ENCODE results near the gene GPC6. TPM values are rescaled to one million over a fixed set of nuclear protein-coding genes. Genes with fewer than 3 reads are reported as not detected.

The GPC6 gene
- total RNA-seq, 1 experiment from 2014 or later = not detected

DNA sequence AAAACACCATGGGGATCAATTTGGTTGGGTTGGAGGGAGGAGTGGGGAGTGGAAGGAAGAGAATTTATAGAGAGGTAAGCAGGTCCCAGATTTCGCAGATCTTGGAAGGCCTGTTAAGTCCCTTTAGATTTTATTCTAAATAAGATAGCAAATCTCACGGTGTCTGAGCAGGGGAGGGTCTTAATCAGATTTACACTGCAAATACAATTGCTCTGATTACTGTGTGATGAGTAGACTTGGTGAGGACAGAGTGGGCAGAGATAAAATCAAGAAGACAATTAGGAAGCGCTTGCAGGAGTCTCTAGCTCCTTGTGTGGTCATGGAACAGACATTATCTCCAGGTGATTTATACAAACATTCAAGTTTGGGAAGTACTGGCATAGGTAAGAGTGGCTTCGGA lies 126.0 kb downstream of the GPC6 start:
- TF ChIP-seq EZH2 (IDR thresholded peaks at IDR 0.05; ENCODE audit: low read depth) (no peak), CTCF (conservative IDR thresholded peaks at IDR 0.05) (no peak)
- Histone ChIP-seq H3K36me3 (ENCODE audit: low read depth) (no peaks in the 10 kb centered on the region), H3K27ac (no peak overlapping the region), H3K9me3 (ENCODE audit: insufficient read depth, low read depth) (no peaks in the 10 kb centered on the region; the same call in 1 of the 2 replicates), H2AFZ (no peak overlapping the region), H3K4me2 (no peak overlapping the region), H3K9me2 (ENCODE audit: insufficient read depth) (peaks cover 3% of the 10 kb centered on the region; the same call in 1 of the 2 replicates), H4K20me1 (ENCODE audit: insufficient read depth) (no peaks in the 10 kb centered on the region), H3K4me1 (replicated peaks; ENCODE audit: insufficient read depth) (no peaks in the 10 kb centered on the region), H3F3A (ENCODE audit: insufficient read depth, low read depth) (no peaks in the 10 kb centered on the region), H3K79me2 (ENCODE audit: low read depth) (no peaks in the 10 kb centered on the region), H3K27me3 (ENCODE audit: insufficient read depth, low read depth) (no peaks in the 10 kb centered on the region), H3K4me3 (no peak overlapping the region)
- BruUV-seq (replicated peaks) = no TSS peak
- CTCF ChIA-PET = no interaction called here
- POLR2A ChIA-PET (ENCODE audit: unreplicated experiment) = no interaction called here
- no peak for DNase-seq
- intact Hi-C loops (cut with micrococcal nuclease; ENCODE audit: unreplicated experiment) = no loop called here

- TF ChIP-seq EZH2 (IDR thresholded peaks at IDR 0.05; ENCODE audit: low read depth) (no peak), CTCF (conservative IDR thresholded peaks at IDR 0.05) (no peak)
- H3K4me1 ChIP-seq (replicated peaks; ENCODE audit: insufficient read depth) = no peaks in the 10 kb centered on the region
- no peaks in the 10 kb centered on the region for H3F3A ChIP-seq (ENCODE audit: insufficient read depth, low read depth)
- POLR2A ChIA-PET (ENCODE audit: unreplicated experiment) = no interaction called here
- H3K79me2 ChIP-seq (ENCODE audit: low read depth) = no peaks in the 10 kb centered on the region
- no TSS peak for BruUV-seq (replicated peaks)
- no peak overlapping the region for H3K27ac ChIP-seq
- DNase-seq = no peak
- no peaks in the 10 kb centered on the region for H4K20me1 ChIP-seq (ENCODE audit: insufficient read depth)
- no peak overlapping the region for H3K4me3 ChIP-seq
- no peaks in the 10 kb centered on the region; the same call in 1 of the 2 replicates for H3K9me3 ChIP-seq (ENCODE audit: insufficient read depth, low read depth)
- CTCF ChIA-PET = no interaction called here
- peaks cover 3% of the 10 kb centered on the region; the same call in 1 of the 2 replicates for H3K9me2 ChIP-seq (ENCODE audit: insufficient read depth)
- no peak overlapping the region for H2AFZ ChIP-seq
- no peaks in the 10 kb centered on the region for H3K27me3 ChIP-seq (ENCODE audit: insufficient read depth, low read depth)
- intact Hi-C loops (cut with micrococcal nuclease; ENCODE audit: unreplicated experiment) = no loop called here
- H3K4me2 ChIP-seq = no peak overlapping the region
- no peaks in the 10 kb centered on the region for H3K36me3 ChIP-seq (ENCODE audit: low read depth)
Observed at GRCh38 chr13:93355094-93355493, 128.5 kb downstream of the GPC6 start.

DNA sequence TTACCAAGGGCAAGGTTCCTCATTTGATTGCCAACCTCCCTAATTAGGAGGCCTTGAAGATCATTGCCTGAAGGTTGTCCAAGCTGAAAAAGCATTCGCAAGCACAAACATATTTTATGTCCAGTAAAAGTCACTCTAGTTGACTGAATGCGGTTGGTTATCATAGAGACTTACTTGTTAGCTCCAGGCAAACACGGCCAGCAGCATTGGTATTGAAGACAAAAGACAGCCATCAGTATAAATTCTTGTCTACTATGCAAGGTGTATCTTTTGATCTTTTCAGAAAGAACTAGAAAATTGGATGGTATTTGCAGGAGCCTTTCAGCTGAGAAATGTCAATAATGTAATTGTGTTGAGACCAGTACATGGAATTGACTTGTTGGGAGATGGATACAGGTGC lies 129.9 kb downstream of the GPC6 start:
- Histone ChIP-seq H3K27me3 (ENCODE audit: insufficient read depth, low read depth) (no peaks in the 10 kb centered on the region), H3K4me2 (no peak overlapping the region), H3F3A (ENCODE audit: insufficient read depth, low read depth) (no peaks in the 10 kb centered on the region), H3K4me3 (no peak overlapping the region), H3K36me3 (ENCODE audit: low read depth) (no peaks in the 10 kb centered on the region), H3K27ac (no peak overlapping the region), H4K20me1 (ENCODE audit: insufficient read depth) (no peaks in the 10 kb centered on the region), H2AFZ (no peak overlapping the region), H3K9me2 (ENCODE audit: insufficient read depth) (peaks cover 3% of the 10 kb centered on the region; the same call in 1 of the 2 replicates), H3K79me2 (ENCODE audit: low read depth) (no peaks in the 10 kb centered on the region), H3K4me1 (replicated peaks; ENCODE audit: insufficient read depth) (no peaks in the 10 kb centered on the region), H3K9me3 (ENCODE audit: insufficient read depth, low read depth) (no peaks in the 10 kb centered on the region; the same call in 1 of the 2 replicates)
- no peak for TF ChIP-seq CTCF (conservative IDR thresholded peaks at IDR 0.05)
- TF ChIP-seq EZH2 (IDR thresholded peaks at IDR 0.05; ENCODE audit: low read depth) = no peak
- CTCF ChIA-PET = no interaction called here
- BruUV-seq (replicated peaks) = no TSS peak
- POLR2A ChIA-PET (ENCODE audit: unreplicated experiment) = no interaction called here
- intact Hi-C loops (cut with micrococcal nuclease; ENCODE audit: unreplicated experiment) = no loop called here
- DNase-seq = no peak
